DOHH2 (cell line): Measurements from ENCODE around the gene DLL1.

ENCODE experiments used
- H3F3A ChIP-seq: fragments of 200-600 bp; sonication (generic), shearing (Covaris generic); 2 replicates; pipeline ENCODE4 v1.6.0; 2016; ENCODE audit warnings: antibody characterized with exemption, mild to moderate bottlenecking; ENCODE audit not compliant: control insufficient read depth, insufficient read depth
- H3K27ac ChIP-seq: fragments of 200-600 bp; sonication (generic); 2 replicates; pipeline ENCODE4 v1.5.1; 2014; ENCODE audit warnings: low read depth, mild to moderate bottlenecking, low read length, moderate library complexity
- H3K27me3 ChIP-seq: fragments of 200-600 bp; sonication (generic); 2 replicates; pipeline ENCODE4 v1.6.1; 2014; ENCODE audit warnings: mild to moderate bottlenecking, low read length, mixed read lengths; ENCODE audit not compliant: control insufficient read depth
- H3K36me3 ChIP-seq: fragments of 200-600 bp; sonication (generic); 2 replicates; pipeline ENCODE4 v1.6.1; 2014; ENCODE audit warnings: mild to moderate bottlenecking, low read length, moderate library complexity, mixed read lengths; ENCODE audit not compliant: control insufficient read depth
- H3K4me1 ChIP-seq: fragments of 200-600 bp; sonication (generic); 2 replicates; pipeline ENCODE4 v1.6.1; 2014; ENCODE audit warnings: mild to moderate bottlenecking, low read length, mixed read lengths; ENCODE audit not compliant: control insufficient read depth
- H3K4me2 ChIP-seq: fragments of 200-600 bp; sonication (generic); 2 replicates; pipeline ENCODE4 v1.6.0; 2014; ENCODE audit warnings: mild to moderate bottlenecking, low read length, moderate library complexity
- H3K4me3 ChIP-seq: fragments of 200-600 bp; sonication (generic); 2 replicates; pipeline ENCODE4 v1.5.1; 2014; ENCODE audit warnings: mild to moderate bottlenecking, low read length, mixed read lengths
- H3K79me2 ChIP-seq: fragments of 200-600 bp; sonication (generic); 2 replicates; pipeline ENCODE4 v1.6.1; 2014; ENCODE audit warnings: mild to moderate bottlenecking, low read length, mixed read lengths; ENCODE audit not compliant: control insufficient read depth
- H3K9me2 ChIP-seq: fragments of 200-600 bp; sonication (generic); replicated peaks from 2 replicates; pipeline ENCODE4 v1.6.1; 2014; ENCODE audit warnings: mild to moderate bottlenecking, low read length, mixed read lengths; ENCODE audit not compliant: control insufficient read depth
- H3K9me3 ChIP-seq: fragments of 200-600 bp; sonication (generic); 2 replicates; pipeline ENCODE4 v1.6.1; 2014; ENCODE audit warnings: antibody characterized with exemption, low read length, mixed read lengths; ENCODE audit not compliant: control insufficient read depth, insufficient read depth
- H4K20me1 ChIP-seq: fragments of 200-600 bp; sonication (generic); 2 replicates; pipeline ENCODE4 v1.6.0; 2014; ENCODE audit warnings: low read depth, mild to moderate bottlenecking, antibody characterized with exemption, low read length, moderate library complexity; ENCODE audit not compliant: control insufficient read depth, insufficient read depth
- CTCF ChIP-seq: fragments of 200-600 bp; sonication (generic); IDR thresholded peaks from one replicate; pipeline ENCODE4 v1.5.1; 2014; ENCODE audit warnings: antibody characterized with exemption, mild to moderate bottlenecking, low read depth, low read length; ENCODE audit not compliant: poor library complexity, severe bottlenecking
- EZH2phosphoT487 ChIP-seq: fragments of 200-600 bp; sonication (generic); IDR thresholded peaks from 2 replicates; pipeline ENCODE4 v1.6.1; 2017; ENCODE audit warnings: borderline replicate concordance, mild to moderate bottlenecking, antibody characterized with exemption, low read length, moderate library complexity, mixed read lengths

DLL1 gene

GRCh38 chr6:170260686-170261085, 30.2 kb downstream of the DLL1 start:
- TF ChIP-seq CTCF: no peak
- TF ChIP-seq EZH2phosphoT487: no peak
- no peaks in the 10 kb centered on the region for H3K79me2 ChIP-seq
- H4K20me1 ChIP-seq: no peaks in the 10 kb centered on the region
- H3K4me1 ChIP-seq: no peaks in the 10 kb centered on the region
- no peak overlapping the region for H3K27ac ChIP-seq
- no peaks in the 10 kb centered on the region for H3F3A ChIP-seq
- H3K27me3 ChIP-seq: no peaks in the 10 kb centered on the region
- no peak overlapping the region for H3K4me3 ChIP-seq
- no peak overlapping the region for H3K4me2 ChIP-seq
- H3K9me2 ChIP-seq: no peaks in the 10 kb centered on the region
- H3K9me3 ChIP-seq: no peaks in the 10 kb centered on the region
- H3K36me3 ChIP-seq: no peaks in the 10 kb centered on the region

- no peaks in the 10 kb centered on the region for H3K9me3 ChIP-seq
- no peaks in the 10 kb centered on the region for H3K36me3 ChIP-seq
- no peak overlapping the region for H3K4me3 ChIP-seq
- H3K4me2 ChIP-seq: no peak overlapping the region
- no peaks in the 10 kb centered on the region for H3K27me3 ChIP-seq
- H3F3A ChIP-seq: no peaks in the 10 kb centered on the region
- H3K9me2 ChIP-seq: no peaks in the 10 kb centered on the region
- no peaks in the 10 kb centered on the region for H4K20me1 ChIP-seq
- H3K79me2 ChIP-seq: no peaks in the 10 kb centered on the region
- no peak overlapping the region for H3K27ac ChIP-seq
- TF ChIP-seq CTCF (no peak), EZH2phosphoT487 (no peak)
- no peaks in the 10 kb centered on the region for H3K4me1 ChIP-seq
These were observed 31.6 kb downstream of the DLL1 start for GRCh38 chr6:170259278-170259677.

- Histone ChIP-seq H3K9me2 (no peaks in the 10 kb centered on the region), H3K27ac (no peak overlapping the region), H3K4me1 (no peaks in the 10 kb centered on the region), H3K9me3 (no peaks in the 10 kb centered on the region), H3K79me2 (no peaks in the 10 kb centered on the region), H3K36me3 (no peaks in the 10 kb centered on the region), H4K20me1 (no peaks in the 10 kb centered on the region), H3K4me2 (no peak overlapping the region), H3K27me3 (no peaks in the 10 kb centered on the region), H3F3A (no peaks in the 10 kb centered on the region), H3K4me3 (no peak overlapping the region)
- no peak for TF ChIP-seq EZH2phosphoT487
- TF ChIP-seq CTCF: no peak
These were observed 32.5 kb downstream of the DLL1 start for GRCh38 chr6:170258407-170258806.

DNA sequence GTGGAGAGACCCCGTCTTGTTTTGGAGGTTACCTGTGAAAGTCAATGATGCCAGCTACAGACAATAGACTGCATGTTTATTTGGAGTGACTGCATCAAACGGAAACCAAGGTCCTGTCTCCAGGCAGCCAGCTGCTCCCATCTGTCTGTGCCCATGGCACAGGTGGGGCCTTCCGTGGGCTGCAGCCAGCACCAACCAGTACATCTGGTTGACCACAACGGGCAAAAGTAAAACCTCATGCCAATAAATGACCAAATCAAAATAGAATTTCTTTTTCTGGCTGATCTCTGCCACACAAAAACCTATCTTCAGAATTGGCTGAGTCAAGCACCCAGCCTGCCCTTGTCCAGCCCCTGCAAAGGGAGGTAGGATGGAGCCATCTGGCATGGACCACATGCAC, 33.5 kb downstream of the DLL1 start:
- no peak for TF ChIP-seq EZH2phosphoT487
- no peak for TF ChIP-seq CTCF
- no peaks in the 10 kb centered on the region for H3K4me1 ChIP-seq
- H3K79me2 ChIP-seq: no peaks in the 10 kb centered on the region
- H3K36me3 ChIP-seq: no peaks in the 10 kb centered on the region
- no peaks in the 10 kb centered on the region for H3K27me3 ChIP-seq
- H3K9me2 ChIP-seq: no peaks in the 10 kb centered on the region
- H4K20me1 ChIP-seq: no peaks in the 10 kb centered on the region
- no peaks in the 10 kb centered on the region for H3F3A ChIP-seq
- no peak overlapping the region for H3K4me3 ChIP-seq
- H3K4me2 ChIP-seq: no peak overlapping the region
- H3K9me3 ChIP-seq: no peaks in the 10 kb centered on the region
- no peak overlapping the region for H3K27ac ChIP-seq
